GM23248 (cell line): Measurements from ENCODE around the gene MDP1. TPM values are rescaled to one million over a fixed set of nuclear protein-coding genes. Genes with fewer than 3 reads are reported as not detected.
"Not testable (repeated sequence)": the region's sequence is repeated elsewhere in the genome, so short reads cannot be mapped to it uniquely, and the experiment has no call there.

Experiments
- DNase-seq: peaks from one replicate; pipeline ENCODE4 v3.0.0-alpha.2; 2015
- H2AFZ ChIP-seq: fragments of 200-600 bp; sonication (generic); 2 replicates; pipeline ENCODE4 v1.6.1; 2016; ENCODE audit warnings: antibody characterized with exemption
- H3F3A ChIP-seq: fragments of 200-600 bp; sonication (generic); 2 replicates; pipeline ENCODE4 v1.6.1; 2016; ENCODE audit warnings: mild to moderate bottlenecking, antibody characterized with exemption, mixed run types; ENCODE audit not compliant: insufficient read depth
- H3K27ac ChIP-seq: fragments of 200-600 bp; sonication (generic); 2 replicates; pipeline ENCODE4 v1.5.1; 2016; ENCODE audit warnings: mild to moderate bottlenecking
- H3K27me3 ChIP-seq: fragments of 200-600 bp; sonication (generic); replicated peaks from 2 replicates; pipeline ENCODE4 v1.6.1; 2016; ENCODE audit warnings: mild to moderate bottlenecking; ENCODE audit not compliant: insufficient read depth
- H3K36me3 ChIP-seq: fragments of 200-600 bp; sonication (generic); 2 replicates; pipeline ENCODE4 v1.6.1; 2016; ENCODE audit warnings: low read depth, mild to moderate bottlenecking
- H3K4me1 ChIP-seq: fragments of 200-600 bp; sonication (generic); 2 replicates; pipeline ENCODE4 v1.6.1; 2016; ENCODE audit warnings: mild to moderate bottlenecking; ENCODE audit not compliant: insufficient read depth
- H3K4me2 ChIP-seq: fragments of 200-600 bp; sonication (generic); one replicate; pipeline ENCODE4 v1.6.1; 2016; ENCODE audit warnings: mild to moderate bottlenecking; ENCODE audit not compliant: unreplicated experiment
- H3K4me3 ChIP-seq: fragments of 200-600 bp; sonication (generic); 2 replicates; pipeline ENCODE4 v1.5.1; 2016; ENCODE audit warnings: mild to moderate bottlenecking
- H3K79me2 ChIP-seq: fragments of 200-600 bp; sonication (generic); 2 replicates; pipeline ENCODE4 v1.6.1; 2016; ENCODE audit warnings: mild to moderate bottlenecking; ENCODE audit not compliant: insufficient read depth
- H3K9ac ChIP-seq: fragments of 200-600 bp; sonication (generic); 2 replicates; pipeline ENCODE4 v1.6.1; 2016; ENCODE audit warnings: mild to moderate bottlenecking
- H3K9me2 ChIP-seq: fragments of 200-600 bp; sonication (generic); 2 replicates; pipeline ENCODE4 v1.6.1; 2016; ENCODE audit warnings: mixed run types, mild to moderate bottlenecking, moderate library complexity; ENCODE audit not compliant: insufficient read depth
- H3K9me3 ChIP-seq: fragments of 200-600 bp; sonication (generic); one replicate; pipeline ENCODE4 v1.6.1; 2017; ENCODE audit warnings: low read depth
- H4K20me1 ChIP-seq: fragments of 200-600 bp; sonication (generic); 2 replicates; pipeline ENCODE4 v1.6.0; 2016; ENCODE audit not compliant: insufficient read depth
- EZH2 ChIP-seq: fragments of 200-600 bp; sonication (generic); IDR thresholded peaks from 2 replicates; pipeline ENCODE4 v1.6.1; 2018; ENCODE audit warnings: antibody characterized with exemption, mild to moderate bottlenecking; ENCODE audit not compliant: insufficient read depth, poor library complexity, severe bottlenecking
- EZH2phosphoT487 ChIP-seq: fragments of 200-600 bp; sonication (generic); IDR thresholded peaks from 2 replicates; pipeline ENCODE4 v1.6.1; 2018; ENCODE audit warnings: antibody characterized with exemption, moderate library complexity, mild to moderate bottlenecking, low read depth; ENCODE audit not compliant: insufficient read depth
- WGBS, 2 experiments: methylation state at CpG; one replicate each; pipeline ENCODE4 v1.1.6; 2015 to 2017; ENCODE audit warnings: low lambda C conversion rate in 2 of 2, low coverage in 1 of 2; ENCODE audit errors: missing lambda C conversion rate in 2 of 2; 5-methylcytosine and 5-hydroxymethylcytosine counted together
- in situ Hi-C: fragments of 300-500 bp; cut with MboI; formaldehyde crosslinking; loops from 2 replicates; pipeline ENCODE4 v1.15.0; 2020
- polyA plus RNA-seq: library from polyadenylated mRNA; unstranded; fragments of >200 nt; fragmentation: Nextera tagmentation; extraction: Ambion mirVana; gene quantifications from 2 replicates; pipeline ENCODE4 v1.2.1, GENCODE V29; 2016
- total RNA-seq: library from RNA; depleted of rRNA; stranded (reverse); fragments of >200 nt; shearing (Covaris generic); gene quantifications from 2 replicates; pipeline ENCODE4 v1.2.3, GENCODE V29; 2014

The MDP1 gene
- total and polyA plus RNA-seq, 2 experiments from 2014 or later = 8.2 to 23.3 TPM

DNA sequence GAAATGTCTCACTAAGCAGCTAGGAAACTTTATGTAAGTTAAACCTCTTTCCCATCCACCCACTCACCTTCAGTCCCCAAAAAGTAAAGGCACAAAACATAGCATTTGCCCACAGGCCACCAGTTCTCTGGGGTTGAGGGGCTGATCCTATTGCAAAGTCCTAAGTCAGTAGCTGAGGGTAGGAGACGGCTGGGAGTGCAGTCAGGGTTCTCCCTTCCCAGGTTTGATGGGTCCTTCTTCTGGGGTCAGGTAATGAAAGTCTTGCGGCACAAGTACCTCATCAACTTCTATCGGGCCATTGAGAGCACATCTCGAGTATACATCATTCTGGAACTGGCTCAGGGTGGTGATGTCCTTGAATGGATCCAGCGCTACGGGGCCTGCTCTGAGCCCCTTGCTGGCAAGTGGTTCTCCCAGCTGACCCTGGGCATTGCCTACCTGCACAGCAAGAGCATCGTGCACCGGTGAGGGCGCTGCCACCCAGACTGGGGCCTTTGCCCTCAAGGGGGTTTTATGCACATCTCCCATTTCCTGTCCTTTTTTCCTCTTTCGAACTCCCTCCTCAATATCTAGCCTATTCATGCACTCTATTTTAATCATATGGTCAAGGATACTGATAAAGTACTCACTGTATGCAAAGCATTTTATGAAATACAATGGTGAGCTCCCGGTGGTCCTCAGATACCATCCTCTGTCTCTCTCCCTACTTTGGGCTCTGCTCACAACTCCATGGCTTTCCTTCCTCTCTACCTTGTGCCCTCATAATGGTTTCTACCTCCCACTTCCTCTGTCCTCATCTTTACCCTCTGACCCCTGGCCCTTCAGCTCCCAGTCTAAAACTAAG is 9.4 kb downstream of the MDP1 start:
- 95% methylated on average over 11 of the region's 11 CpGs for WGBS, 2 experiments
- no peak for TF ChIP-seq EZH2phosphoT487
- TF ChIP-seq EZH2 = no peak
- Histone ChIP-seq H3K4me2 (no peak overlapping the region), H3K9ac (no peak overlapping the region), H3K9me3 (no peaks in the 10 kb centered on the region), H2AFZ (no peak overlapping the region), H3K4me3 (no peak overlapping the region), H3F3A (no peaks in the 10 kb centered on the region), H3K4me1 (no peaks in the 10 kb centered on the region), H3K9me2 (no peaks in the 10 kb centered on the region), H3K27ac (no peak overlapping the region), H3K79me2 (peaks cover 14% of the 10 kb centered on the region), H3K36me3 (peaks cover 10% of the 10 kb centered on the region; the same call in 1 of the 2 replicates), H4K20me1 (no peaks in the 10 kb centered on the region), H3K27me3 (no peaks in the 10 kb centered on the region)
- in situ Hi-C loops = no loop called here
- no peak for DNase-seq

DNA sequence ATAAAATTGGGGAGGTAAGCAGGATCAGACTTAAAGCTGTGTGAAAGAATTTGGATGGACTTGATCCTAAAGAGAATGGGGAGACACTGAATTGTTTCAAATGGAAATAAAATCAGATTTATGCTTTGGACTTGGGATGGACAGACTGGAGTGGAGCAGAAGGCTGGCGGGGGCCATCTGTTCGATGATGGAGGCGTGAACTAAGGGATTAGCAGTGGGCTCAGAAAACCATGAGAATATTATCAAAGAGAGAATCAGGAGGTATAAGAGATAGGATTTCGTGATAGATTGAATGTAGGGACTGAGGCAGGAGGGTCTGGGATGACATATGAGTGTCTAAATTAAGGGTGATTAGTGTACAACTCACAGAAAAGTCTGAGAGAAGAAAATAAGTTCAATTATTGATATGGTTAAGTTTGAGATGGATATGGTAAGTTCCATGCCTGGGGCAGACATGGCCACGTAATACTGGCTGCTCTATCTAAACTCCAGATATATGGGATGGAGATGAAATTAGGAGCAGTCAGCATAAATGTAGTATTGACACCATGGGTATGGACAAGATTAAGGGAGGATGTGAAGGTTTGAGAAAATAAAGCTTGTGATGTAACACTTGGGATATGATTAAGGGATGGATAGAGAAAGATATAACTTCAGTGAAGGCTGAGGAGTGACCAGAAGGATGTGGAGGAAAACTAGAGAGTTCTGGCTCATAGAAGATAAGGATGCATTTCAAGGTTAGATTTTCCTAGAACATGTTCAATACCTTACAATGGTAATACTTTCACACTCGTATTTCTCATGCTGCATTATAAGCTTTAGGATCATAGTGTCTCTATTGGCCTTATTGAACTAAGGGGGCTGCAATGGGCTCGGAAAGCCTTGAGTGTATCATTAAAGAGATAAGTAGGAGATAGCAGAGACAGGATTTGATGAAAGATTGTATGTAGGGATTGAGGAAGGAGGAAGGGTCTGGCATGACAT is 11.4 kb downstream of the MDP1 start:
- no peaks in the 10 kb centered on the region for H3K9me3 ChIP-seq
- H3K27me3 ChIP-seq = no peaks in the 10 kb centered on the region
- H3F3A ChIP-seq = no peaks in the 10 kb centered on the region
- peaks cover 4% of the 10 kb centered on the region; the same call in 1 of the 2 replicates for H3K36me3 ChIP-seq
- WGBS, 2 experiments = 95 to 97% methylated on average over 7 of the region's 7 CpGs
- no peak overlapping the region for H3K4me3 ChIP-seq
- no peak for TF ChIP-seq EZH2phosphoT487
- no peak for TF ChIP-seq EZH2
- no peaks in the 10 kb centered on the region for H3K9me2 ChIP-seq
- no peak overlapping the region for H2AFZ ChIP-seq
- DNase-seq = no peak
- no peak overlapping the region for H3K4me2 ChIP-seq
- no peaks in the 10 kb centered on the region for H3K4me1 ChIP-seq
- peaks cover 22% of the 10 kb centered on the region for H3K79me2 ChIP-seq
- no peak overlapping the region for H3K9ac ChIP-seq
- in situ Hi-C loops = no loop called here
- no peak overlapping the region for H3K27ac ChIP-seq
- no peaks in the 10 kb centered on the region for H4K20me1 ChIP-seq

DNA sequence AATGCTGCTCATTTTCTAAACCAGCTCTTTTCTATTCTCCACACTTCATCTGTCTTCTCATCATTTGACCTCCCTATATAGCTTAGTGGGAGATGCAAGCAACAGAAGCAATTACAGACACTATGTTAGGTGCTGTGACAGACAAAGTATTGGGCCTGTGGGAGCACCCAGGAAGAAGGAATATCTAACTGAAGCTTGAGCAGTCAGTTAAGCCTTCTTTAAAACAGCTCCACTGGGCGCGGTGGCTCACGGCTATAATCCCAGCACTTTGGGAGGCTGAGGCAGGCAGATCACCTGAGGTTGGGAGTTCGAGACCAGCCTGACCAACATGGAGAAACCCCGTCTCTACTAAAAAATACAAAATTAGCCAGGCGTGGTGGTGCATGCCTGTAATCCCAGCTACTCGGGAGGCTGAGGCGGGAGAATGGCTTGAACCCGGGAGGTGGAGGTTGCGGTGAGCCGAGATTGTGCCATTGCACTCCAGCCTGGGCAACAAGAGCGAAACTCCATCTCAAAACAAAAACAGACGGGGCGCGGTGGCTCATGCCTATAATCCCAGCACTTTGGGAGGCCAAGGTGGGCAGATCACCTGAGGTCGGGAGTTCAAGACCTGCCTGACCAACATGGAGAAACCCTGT is 12.5 kb downstream of the MDP1 start:
- H3K27me3 ChIP-seq, H3K9me2 ChIP-seq, H4K20me1 ChIP-seq, H3K27ac ChIP-seq, H3K4me1 ChIP-seq, DNase-seq, H3K9ac ChIP-seq, H2AFZ ChIP-seq, H3F3A ChIP-seq, H3K36me3 ChIP-seq, H3K4me2 ChIP-seq, H3K4me3 ChIP-seq, H3K9me3 ChIP-seq, in situ Hi-C loops: not testable (repeated sequence)
- peaks cover 31% of the 10 kb centered on the region for H3K79me2 ChIP-seq
- WGBS, 2 experiments = 93 to 96% methylated on average over 15 to 16 of the region's 16 CpGs

DNA sequence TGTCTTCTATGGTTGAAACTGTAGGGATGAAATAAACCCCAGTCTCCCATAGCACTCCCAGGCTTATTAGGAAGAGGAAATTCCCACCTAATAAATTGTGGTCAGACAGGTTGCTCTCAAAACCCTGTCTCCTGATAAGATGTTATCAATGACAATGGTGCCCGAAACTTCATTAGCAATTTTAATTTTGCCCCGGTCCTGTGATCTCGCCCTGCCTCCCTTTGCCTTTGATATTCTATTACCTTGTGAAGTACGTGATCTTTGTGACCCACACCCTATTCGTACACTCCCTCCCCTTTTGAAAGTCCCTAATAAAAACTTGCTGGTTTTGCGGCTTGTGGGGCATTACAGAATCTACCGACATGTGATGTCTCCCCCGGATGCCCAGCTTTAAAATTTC is 13.3 kb downstream of the MDP1 start:
- H3K27me3 ChIP-seq, H3F3A ChIP-seq, H3K9ac ChIP-seq, H3K4me2 ChIP-seq, H3K4me1 ChIP-seq, H2AFZ ChIP-seq, H3K9me3 ChIP-seq, H3K36me3 ChIP-seq, H3K27ac ChIP-seq, H3K9me2 ChIP-seq, DNase-seq, H3K4me3 ChIP-seq, H4K20me1 ChIP-seq, in situ Hi-C loops: not testable (repeated sequence)
- H3K79me2 ChIP-seq = peaks cover 38% of the 10 kb centered on the region
- 74 to 84% methylated on average over 8 of the region's 8 CpGs for WGBS, 2 experiments
